NCI-H1105 (cell line): ENCODE results near the gene OR2B6.

Experiments
- DNase-seq: peaks from one replicate; lab custom pipeline; 2025; lab: John Stamatoyannopoulos, UW

The OR2B6 gene

GRCh38 chr6:28000351-28001045, 43.5 kb downstream of the OR2B6 start:
- no peak for DNase-seq

GRCh38 chr6:28001351-28001750, 44.3 kb downstream of the OR2B6 start:
- no peak for DNase-seq

- no peak for DNase-seq
Observed at GRCh38 chr6:28001751-28002150, 44.7 kb downstream of the OR2B6 start.

GRCh38 chr6:28002161-28002560, 45.1 kb downstream of the OR2B6 start:
- DNase-seq = no peak

- DNase-seq = no peak
Observed at GRCh38 chr6:28003059-28003458, 46.0 kb downstream of the OR2B6 start.

GRCh38 chr6:28003661-28004060, 46.6 kb downstream of the OR2B6 start:
- DNase-seq = no peak

- no peak for DNase-seq
Observed at GRCh38 chr6:28004350-28005151, 47.5 kb downstream of the OR2B6 start.

- no peak for DNase-seq
Observed at GRCh38 chr6:28005152-28005890, 48.3 kb downstream of the OR2B6 start.

- no peak for DNase-seq
Observed at GRCh38 chr6:28005975-28006374, 48.9 kb downstream of the OR2B6 start.
